HEK293T (cell line): ENCODE data around the gene OPCML.

Experiments used
- BHLHE40 ChIP-seq: fragments of 450-650 bp; IDR thresholded peaks from 2 replicates; pipeline ENCODE4 v1.6.1; 2016; ENCODE audit warnings: mild to moderate bottlenecking, moderate library complexity, borderline replicate concordance
- CTBP1 ChIP-seq: fragments of 450-650 bp; IDR thresholded peaks from 2 replicates; pipeline ENCODE4 v1.6.1; 2016; ENCODE audit warnings: borderline replicate concordance
- ELF4 ChIP-seq: fragments of 450-650 bp; IDR thresholded peaks from 2 replicates; pipeline ENCODE4 v1.6.1; 2017; ENCODE audit warnings: antibody characterized with exemption
- FOXA1 ChIP-seq: fragments of 450-650 bp; IDR thresholded peaks from 2 replicates; pipeline ENCODE4 v1.6.1; 2016; ENCODE audit warnings: mild to moderate bottlenecking
- FOXK2 ChIP-seq: fragments of 450-650 bp; IDR thresholded peaks from 2 replicates; pipeline ENCODE4 v1.6.1; 2016; ENCODE audit warnings: mild to moderate bottlenecking
- HDGF ChIP-seq: fragments of 450-650 bp; IDR thresholded peaks from 2 replicates; pipeline ENCODE4 v1.6.1; 2017; ENCODE audit warnings: antibody characterized with exemption, borderline replicate concordance
- L3MBTL2 ChIP-seq: fragments of 450-650 bp; conservative IDR thresholded peaks from 2 replicates; pipeline ENCODE4 v1.6.1; 2016; ENCODE audit warnings: mild to moderate bottlenecking
- SP1 ChIP-seq: fragments of 450-650 bp; IDR thresholded peaks from 2 replicates; pipeline ENCODE4 v1.6.1; 2017
- TARDBP ChIP-seq: fragments of 450-650 bp; IDR thresholded peaks from 2 replicates; pipeline ENCODE4 v1.6.1; 2016
- ZNF384 ChIP-seq: fragments of 450-650 bp; IDR thresholded peaks from 2 replicates; pipeline ENCODE4 v1.6.1; 2016

GRCh38 chr11:133020372-133020714, 512.0 kb downstream of the OPCML start:
- TF ChIP-seq FOXA1 (no peak), BHLHE40 (no peak), ZNF384 (no peak), TARDBP (no peak), HDGF (no peak), SP1 (no peak), ELF4 (no peak), FOXK2 (no peak), CTBP1 (no peak), L3MBTL2 (no peak)
